PC-9 (cell line): ENCODE measurements around the gene ALK. TPM values are rescaled to one million over a fixed set of nuclear protein-coding genes. Genes with fewer than 3 reads are reported as not detected.

Source experiments
- BruUV-seq: library from RNA; stranded (reverse); fragments of 400-500 nt; replicated peaks from 2 replicates; lab custom pipeline; 2021; lab: Mats Ljungman, UMichigan
- CTCF ChIA-PET: fragments of 300-600 bp; sonication (Branson Sonifier 250); formaldehyde crosslinking; loops from one replicate; lab custom pipeline; 2022; ENCODE audit warnings: antibody characterized with exemption; lab: Charles Lee
- POLR2A ChIA-PET: fragments of 300-600 bp; sonication (Branson Sonifier 250); formaldehyde crosslinking; loops from one replicate; lab custom pipeline; 2022; ENCODE audit warnings: antibody characterized with exemption; ENCODE audit not compliant: unreplicated experiment; lab: Charles Lee
- DNase-seq, 2 experiments: peaks; one replicate each; pipeline versions ENCODE4 v3.0.0 to v3.0.0-alpha.2; 2015 to 2022; ENCODE audit warnings: mixed read lengths in 1 of 2
- H2AFZ ChIP-seq: fragments of 200-600 bp; sonication (generic); 2 replicates; pipeline ENCODE4 v1.8.1; 2017; ENCODE audit warnings: antibody characterized with exemption
- H3F3A ChIP-seq: fragments of 200-600 bp; sonication (generic); 2 replicates; pipeline ENCODE4 v1.8.1; 2017; ENCODE audit warnings: antibody characterized with exemption, mild to moderate bottlenecking, low read depth; ENCODE audit not compliant: insufficient read depth
- H3K27ac ChIP-seq: fragments of 200-600 bp; sonication (generic); 2 replicates; pipeline ENCODE4 v1.6.1; 2016; ENCODE audit warnings: mixed run types
- H3K27me3 ChIP-seq: fragments of 200-600 bp; sonication (generic); 2 replicates; pipeline ENCODE4 v1.6.1; 2016; ENCODE audit warnings: low read depth, mixed run types; ENCODE audit not compliant: insufficient read depth
- H3K36me3 ChIP-seq: fragments of 200-600 bp; sonication (generic); 2 replicates; pipeline ENCODE4 v1.6.1; 2016; ENCODE audit warnings: low read depth, mixed run types
- H3K4me1 ChIP-seq: fragments of 200-600 bp; sonication (generic); replicated peaks from 2 replicates; pipeline ENCODE4 v1.6.1; 2016; ENCODE audit warnings: mixed run types; ENCODE audit not compliant: insufficient read depth
- H3K4me2 ChIP-seq: fragments of 200-600 bp; sonication (generic); 2 replicates; pipeline ENCODE4 v1.6.1; 2017; ENCODE audit warnings: mixed run types
- H3K4me3 ChIP-seq: fragments of 200-600 bp; sonication (generic); 2 replicates; pipeline ENCODE4 v1.6.1; 2016; ENCODE audit warnings: mixed run types
- H3K79me2 ChIP-seq: fragments of 200-600 bp; sonication (generic); 2 replicates; pipeline ENCODE4 v1.6.1; 2017; ENCODE audit warnings: low read depth, mixed run types
- H3K9me2 ChIP-seq: fragments of 200-600 bp; sonication (generic); 2 replicates; pipeline ENCODE4 v1.8.1; 2017; ENCODE audit warnings: mild to moderate bottlenecking; ENCODE audit not compliant: insufficient read depth
- H3K9me3 ChIP-seq: fragments of 200-600 bp; sonication (generic); 2 replicates; pipeline ENCODE4 v1.8.1; 2016; ENCODE audit warnings: low read depth; ENCODE audit not compliant: insufficient read depth
- H4K20me1 ChIP-seq: fragments of 200-600 bp; sonication (generic); 2 replicates; pipeline ENCODE4 v1.8.1; 2017; ENCODE audit not compliant: insufficient read depth
- EZH2 ChIP-seq: fragments of 200-600 bp; sonication (generic); IDR thresholded peaks from 2 replicates; pipeline ENCODE4 v1.8.0; 2017; ENCODE audit warnings: antibody characterized with exemption, low read depth
- intact Hi-C: fragments of 100-400 bp; cut with micrococcal nuclease; formaldehyde crosslinking; loops from one replicate; pipeline ENCODE4 v1.10.0; 2022; ENCODE audit not compliant: unreplicated experiment
- total RNA-seq: library from RNA; stranded (reverse); gene quantifications from 2 replicates; pipeline ENCODE4 v1.2.3, GENCODE V29; 2021
- TF ChIP-seq, protein P1 (sequence below): fragments of 200-600 bp; sonication (generic); conservative IDR thresholded peaks from 2 replicates; pipeline ENCODE4 v1.6.1; 2017; ENCODE audit warnings: mixed run types, antibody characterized with exemption, mild to moderate bottlenecking, moderate library complexity

Gene ALK
- total RNA-seq, 1 experiment from 2014 or later: not detected

DNA sequence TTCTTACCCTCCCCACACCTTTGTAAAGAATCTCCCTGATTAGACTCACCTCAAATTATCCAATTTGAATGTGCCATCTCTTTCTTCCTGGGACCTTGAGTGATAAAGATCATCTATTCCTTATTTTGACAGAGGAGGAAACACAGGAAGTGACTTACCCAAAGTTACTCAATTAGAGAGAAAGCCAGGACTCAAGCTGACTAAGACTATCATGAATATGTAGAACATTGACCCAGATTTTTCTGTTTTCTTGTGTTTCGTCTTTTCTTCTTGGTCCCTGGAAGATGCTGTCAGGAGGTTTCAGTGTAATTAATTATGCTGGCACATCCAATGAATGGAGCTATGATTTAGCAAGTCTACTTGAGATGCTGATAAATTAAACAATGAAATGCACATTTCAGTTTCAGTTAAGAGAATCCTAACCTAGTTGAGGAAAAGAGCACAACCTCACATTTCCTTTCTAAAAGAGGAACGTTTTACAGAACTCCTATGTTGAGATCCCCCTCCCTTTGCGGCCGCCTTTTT lies 425.8 kb downstream of the ALK start:
- no peaks in the 10 kb centered on the region for H3K9me3 ChIP-seq

DNA sequence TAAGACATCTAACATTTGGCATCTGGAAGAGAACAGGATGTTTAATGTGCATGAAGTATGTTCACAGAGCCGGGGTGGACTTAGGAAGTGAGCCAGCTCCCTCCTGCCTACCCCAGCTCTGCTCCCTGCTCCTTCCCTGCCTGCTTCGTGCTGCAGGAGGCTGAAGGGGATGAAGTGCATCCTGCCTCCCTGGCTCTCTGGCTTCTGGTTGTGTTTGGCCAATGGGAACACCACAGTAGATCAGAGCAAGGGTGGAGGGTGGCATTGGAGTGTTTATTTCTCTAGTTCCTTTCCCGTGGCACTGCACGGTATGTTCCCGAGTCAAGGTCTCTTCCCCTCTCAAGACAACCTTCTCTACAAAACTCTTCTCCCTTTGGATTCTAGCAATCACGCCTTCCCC lies 426.3 kb downstream of the ALK start:
- Histone ChIP-seq H3K79me2 (no peaks in the 10 kb centered on the region), H3K27ac (no peak overlapping the region), H2AFZ (no peak overlapping the region), H3K27me3 (peaks cover 49% of the 10 kb centered on the region), H4K20me1 (no peaks in the 10 kb centered on the region), H3F3A (no peaks in the 10 kb centered on the region), H3K36me3 (no peaks in the 10 kb centered on the region), H3K4me2 (no peak overlapping the region), H3K9me3 (no peaks in the 10 kb centered on the region), H3K9me2 (no peaks in the 10 kb centered on the region; the same call in 1 of the 2 replicates), H3K4me1 (no peaks in the 10 kb centered on the region), H3K4me3 (no peak overlapping the region)
- intact Hi-C loops: no loop called here
- DNase-seq: no peak
- TF ChIP-seq, protein P1, sequence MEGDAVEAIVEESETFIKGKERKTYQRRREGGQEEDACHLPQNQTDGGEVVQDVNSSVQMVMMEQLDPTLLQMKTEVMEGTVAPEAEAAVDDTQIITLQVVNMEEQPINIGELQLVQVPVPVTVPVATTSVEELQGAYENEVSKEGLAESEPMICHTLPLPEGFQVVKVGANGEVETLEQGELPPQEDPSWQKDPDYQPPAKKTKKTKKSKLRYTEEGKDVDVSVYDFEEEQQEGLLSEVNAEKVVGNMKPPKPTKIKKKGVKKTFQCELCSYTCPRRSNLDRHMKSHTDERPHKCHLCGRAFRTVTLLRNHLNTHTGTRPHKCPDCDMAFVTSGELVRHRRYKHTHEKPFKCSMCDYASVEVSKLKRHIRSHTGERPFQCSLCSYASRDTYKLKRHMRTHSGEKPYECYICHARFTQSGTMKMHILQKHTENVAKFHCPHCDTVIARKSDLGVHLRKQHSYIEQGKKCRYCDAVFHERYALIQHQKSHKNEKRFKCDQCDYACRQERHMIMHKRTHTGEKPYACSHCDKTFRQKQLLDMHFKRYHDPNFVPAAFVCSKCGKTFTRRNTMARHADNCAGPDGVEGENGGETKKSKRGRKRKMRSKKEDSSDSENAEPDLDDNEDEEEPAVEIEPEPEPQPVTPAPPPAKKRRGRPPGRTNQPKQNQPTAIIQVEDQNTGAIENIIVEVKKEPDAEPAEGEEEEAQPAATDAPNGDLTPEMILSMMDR: no peak
- TF ChIP-seq EZH2: no peak
- CTCF ChIA-PET: no interaction called here
- POLR2A ChIA-PET: no interaction called here
- BruUV-seq: no TSS peak

More for the DNA sequence above, 425.8 kb downstream of the ALK start:
- no peak for DNase-seq
- POLR2A ChIA-PET: no interaction called here
- CTCF ChIA-PET: no interaction called here
- intact Hi-C loops: no loop called here
- no peaks in the 10 kb centered on the region for H3K36me3 ChIP-seq
- no TSS peak for BruUV-seq
- H3F3A ChIP-seq: no peaks in the 10 kb centered on the region
- H4K20me1 ChIP-seq: no peaks in the 10 kb centered on the region
- no peaks in the 10 kb centered on the region for H3K4me1 ChIP-seq
- no peak overlapping the region for H3K4me2 ChIP-seq
- H3K9me2 ChIP-seq: no peaks in the 10 kb centered on the region; the same call in 1 of the 2 replicates
- H3K27ac ChIP-seq: no peak overlapping the region
- H3K4me3 ChIP-seq: no peak overlapping the region
- H2AFZ ChIP-seq: no peak overlapping the region
- no peaks in the 10 kb centered on the region for H3K79me2 ChIP-seq
- no peak for TF ChIP-seq EZH2
- TF ChIP-seq, protein P1: no peak
- H3K27me3 ChIP-seq: peaks cover 53% of the 10 kb centered on the region

DNA sequence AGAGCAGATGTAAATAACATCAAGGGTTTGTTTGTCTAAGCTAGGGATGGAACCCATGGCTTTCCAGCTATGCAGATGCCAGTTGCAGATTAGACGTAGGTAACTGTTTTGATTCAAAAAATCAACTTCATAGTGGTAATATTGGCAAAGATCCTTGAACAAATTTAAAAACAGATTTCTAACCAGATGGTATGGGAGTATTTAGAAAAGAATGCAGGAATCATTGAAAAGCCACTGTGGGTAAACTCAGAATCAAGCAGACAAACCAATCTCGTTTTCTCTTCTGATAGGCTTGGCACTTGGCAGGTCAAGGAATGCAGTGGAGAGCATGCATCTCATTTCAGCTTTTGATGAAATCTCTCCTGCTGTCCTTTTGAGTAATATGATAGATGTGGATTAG lies 428.7 kb downstream of the ALK start:
- Histone ChIP-seq H3K9me3 (no peaks in the 10 kb centered on the region), H3K27me3 (peaks cover 46% of the 10 kb centered on the region; the same call in 1 of the 2 replicates), H3K4me3 (no peak overlapping the region), H4K20me1 (no peaks in the 10 kb centered on the region), H2AFZ (no peak overlapping the region), H3K4me2 (no peak overlapping the region), H3K79me2 (no peaks in the 10 kb centered on the region), H3K9me2 (no peaks in the 10 kb centered on the region; the same call in 1 of the 2 replicates), H3K4me1 (no peaks in the 10 kb centered on the region), H3F3A (no peaks in the 10 kb centered on the region), H3K27ac (no peak overlapping the region), H3K36me3 (no peaks in the 10 kb centered on the region)
- intact Hi-C loops: no loop called here
- DNase-seq: no peak
- no peak for TF ChIP-seq EZH2
- TF ChIP-seq, protein P1: no peak
- BruUV-seq: no TSS peak
- CTCF ChIA-PET: no interaction called here
- POLR2A ChIA-PET: no interaction called here
